ENCODE results near the gene HIF1A.
A peak's percentile ranks its signal among the peaks of the same experiment; 100 is the strongest.

HIF1A gene

GRCh38 chr14:61765225-61765943 is 70.1 kb downstream of the HIF1A start:
- peak overlapping the region; percentile 86 for H3K4me3 ChIP-seq (ENCODE audit: low read depth, low read length)
- no peak for TF ChIP-seq CTCF (IDR thresholded peaks at IDR 0.05; ENCODE audit: low read depth, low read length)

GRCh38 chr14:61766151-61766550 is 70.8 kb downstream of the HIF1A start:
- no peak for TF ChIP-seq CTCF (IDR thresholded peaks at IDR 0.05; ENCODE audit: low read depth, low read length)
- peak overlapping the region; percentile 86 for H3K4me3 ChIP-seq (ENCODE audit: low read depth, low read length)

GRCh38 chr14:61768240-61768639 is 72.9 kb downstream of the HIF1A start:
- TF ChIP-seq CTCF (IDR thresholded peaks at IDR 0.05; ENCODE audit: low read depth, low read length), result no peak
- no peak overlapping the region for H3K4me3 ChIP-seq (ENCODE audit: low read depth, low read length)

GRCh38 chr14:61769893-61770292 is 74.6 kb downstream of the HIF1A start:
- TF ChIP-seq CTCF (IDR thresholded peaks at IDR 0.05; ENCODE audit: low read depth, low read length), result no peak
- H3K4me3 ChIP-seq (ENCODE audit: low read depth, low read length), result no peak overlapping the region

- no peak overlapping the region for H3K4me3 ChIP-seq (ENCODE audit: low read depth, low read length)
- TF ChIP-seq CTCF (IDR thresholded peaks at IDR 0.05; ENCODE audit: low read depth, low read length), result no peak
Observed at GRCh38 chr14:61774861-61775260, 79.5 kb downstream of the HIF1A start.

GRCh38 chr14:61780125-61780524 is 84.8 kb downstream of the HIF1A start:
- no peak for TF ChIP-seq CTCF (IDR thresholded peaks at IDR 0.05; ENCODE audit: low read depth, low read length)
- H3K4me3 ChIP-seq (ENCODE audit: low read depth, low read length), result no peak overlapping the region

- TF ChIP-seq CTCF (IDR thresholded peaks at IDR 0.05; ENCODE audit: low read depth, low read length), result no peak
- no peak overlapping the region for H3K4me3 ChIP-seq (ENCODE audit: low read depth, low read length)
Observed at GRCh38 chr14:61797309-61797708, 102.0 kb downstream of the HIF1A start.
